ENCODE data around the gene SAP30BP. TPM values are rescaled to one million over a fixed set of nuclear protein-coding genes. Genes with fewer than 3 reads are reported as not detected.

The SAP30BP gene
- total RNA-seq, 1 donor from 2014 or later = 58.6 TPM

DNA sequence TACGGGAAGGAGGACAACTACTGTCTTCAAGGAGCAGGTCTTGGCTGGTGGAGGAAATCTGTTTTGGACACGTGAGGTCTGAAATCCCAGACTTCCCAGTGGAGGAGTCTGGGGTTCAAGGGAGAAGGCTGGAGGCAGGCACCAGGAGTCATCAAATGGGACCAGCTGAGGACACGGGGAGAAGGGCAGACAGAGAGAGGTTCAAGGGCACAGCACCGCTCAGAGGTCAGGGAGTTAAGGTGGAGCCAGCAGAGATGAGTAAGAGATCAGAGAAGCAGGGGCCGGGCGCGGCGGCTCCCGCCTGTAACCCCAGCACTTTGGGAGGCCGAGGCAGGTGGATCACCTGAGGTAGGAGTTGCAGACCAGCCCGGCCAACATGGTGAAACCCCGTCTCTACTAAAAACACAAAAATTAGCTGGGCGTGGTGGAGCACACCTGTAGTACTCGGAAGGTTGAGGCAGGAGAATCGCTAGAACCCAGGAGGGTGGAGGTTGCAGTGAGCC is 44.3 kb upstream of the SAP30BP start:
- Histone ChIP-seq H3K36me3 (ENCODE audit: control insufficient read depth, insufficient read depth, low read length) (no peaks in the 10 kb centered on the region), H3K4me3 (ENCODE audit: low read depth, low read length) (no peak overlapping the region), H3K27me3 (ENCODE audit: control insufficient read depth, insufficient read depth, low read length) (peaks cover 17% of the 10 kb centered on the region)
- no peak for DNase-seq (ENCODE audit: low read depth)
- TF ChIP-seq, protein P1, sequence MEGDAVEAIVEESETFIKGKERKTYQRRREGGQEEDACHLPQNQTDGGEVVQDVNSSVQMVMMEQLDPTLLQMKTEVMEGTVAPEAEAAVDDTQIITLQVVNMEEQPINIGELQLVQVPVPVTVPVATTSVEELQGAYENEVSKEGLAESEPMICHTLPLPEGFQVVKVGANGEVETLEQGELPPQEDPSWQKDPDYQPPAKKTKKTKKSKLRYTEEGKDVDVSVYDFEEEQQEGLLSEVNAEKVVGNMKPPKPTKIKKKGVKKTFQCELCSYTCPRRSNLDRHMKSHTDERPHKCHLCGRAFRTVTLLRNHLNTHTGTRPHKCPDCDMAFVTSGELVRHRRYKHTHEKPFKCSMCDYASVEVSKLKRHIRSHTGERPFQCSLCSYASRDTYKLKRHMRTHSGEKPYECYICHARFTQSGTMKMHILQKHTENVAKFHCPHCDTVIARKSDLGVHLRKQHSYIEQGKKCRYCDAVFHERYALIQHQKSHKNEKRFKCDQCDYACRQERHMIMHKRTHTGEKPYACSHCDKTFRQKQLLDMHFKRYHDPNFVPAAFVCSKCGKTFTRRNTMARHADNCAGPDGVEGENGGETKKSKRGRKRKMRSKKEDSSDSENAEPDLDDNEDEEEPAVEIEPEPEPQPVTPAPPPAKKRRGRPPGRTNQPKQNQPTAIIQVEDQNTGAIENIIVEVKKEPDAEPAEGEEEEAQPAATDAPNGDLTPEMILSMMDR (IDR thresholded peaks at IDR 0.05; ENCODE audit: insufficient read depth, low read length, poor library complexity, severe bottlenecking) = no peak

DNA sequence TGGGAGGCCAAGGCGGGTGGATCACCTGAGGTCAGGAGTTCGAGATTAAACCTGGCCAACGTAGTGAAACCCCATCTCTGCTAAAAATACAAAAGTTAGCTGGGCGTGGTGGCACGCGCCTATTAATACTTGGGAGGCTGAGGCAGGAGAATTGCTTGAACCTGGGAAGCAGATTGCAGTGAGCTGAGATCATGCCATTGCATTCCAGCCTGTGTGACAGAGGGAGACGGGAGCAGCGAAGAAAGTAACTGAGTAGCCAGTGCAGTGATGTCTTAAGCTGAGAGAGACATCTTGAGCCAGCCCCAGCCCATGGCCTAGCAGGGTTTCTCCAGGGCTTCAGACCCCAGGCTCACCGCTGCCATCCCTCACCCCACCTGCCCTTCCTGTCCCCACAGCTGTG is 43.8 kb upstream of the SAP30BP start:
- TF ChIP-seq, protein P1 (IDR thresholded peaks at IDR 0.05; ENCODE audit: insufficient read depth, low read length, poor library complexity, severe bottlenecking) = no peak
- H3K27me3 ChIP-seq (ENCODE audit: control insufficient read depth, insufficient read depth, low read length) = peaks cover 17% of the 10 kb centered on the region
- H3K4me3 ChIP-seq (ENCODE audit: low read depth, low read length) = no peak overlapping the region
- H3K36me3 ChIP-seq (ENCODE audit: control insufficient read depth, insufficient read depth, low read length) = no peaks in the 10 kb centered on the region
- no peak for DNase-seq (ENCODE audit: low read depth)

DNA sequence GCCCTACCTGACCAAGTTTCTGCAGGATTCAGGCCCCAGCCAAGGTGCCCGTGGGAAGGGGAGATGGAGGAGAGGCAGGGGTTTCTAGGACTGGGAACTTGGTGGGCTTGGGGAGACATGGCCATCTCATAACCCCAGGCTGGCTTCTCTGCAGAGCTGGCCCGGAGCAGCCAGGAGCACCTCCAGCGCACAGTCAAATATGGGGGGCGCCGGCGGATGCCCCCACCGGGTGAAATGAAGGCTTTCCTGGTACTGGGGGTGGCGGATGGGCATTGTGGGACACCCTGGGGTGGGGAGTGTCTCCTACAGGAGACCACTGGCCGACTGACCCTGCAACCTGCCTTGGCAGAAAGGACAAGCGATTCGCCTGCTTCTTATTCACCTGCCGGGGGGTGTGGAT is 43.1 kb upstream of the SAP30BP start:
- H3K4me3 ChIP-seq (ENCODE audit: low read depth, low read length) = no peak overlapping the region
- no peaks in the 10 kb centered on the region for H3K36me3 ChIP-seq (ENCODE audit: control insufficient read depth, insufficient read depth, low read length)
- TF ChIP-seq, protein P1 (IDR thresholded peaks at IDR 0.05; ENCODE audit: insufficient read depth, low read length, poor library complexity, severe bottlenecking) = no peak
- H3K27me3 ChIP-seq (ENCODE audit: control insufficient read depth, insufficient read depth, low read length) = peaks cover 17% of the 10 kb centered on the region
- no peak for DNase-seq (ENCODE audit: low read depth)

DNA sequence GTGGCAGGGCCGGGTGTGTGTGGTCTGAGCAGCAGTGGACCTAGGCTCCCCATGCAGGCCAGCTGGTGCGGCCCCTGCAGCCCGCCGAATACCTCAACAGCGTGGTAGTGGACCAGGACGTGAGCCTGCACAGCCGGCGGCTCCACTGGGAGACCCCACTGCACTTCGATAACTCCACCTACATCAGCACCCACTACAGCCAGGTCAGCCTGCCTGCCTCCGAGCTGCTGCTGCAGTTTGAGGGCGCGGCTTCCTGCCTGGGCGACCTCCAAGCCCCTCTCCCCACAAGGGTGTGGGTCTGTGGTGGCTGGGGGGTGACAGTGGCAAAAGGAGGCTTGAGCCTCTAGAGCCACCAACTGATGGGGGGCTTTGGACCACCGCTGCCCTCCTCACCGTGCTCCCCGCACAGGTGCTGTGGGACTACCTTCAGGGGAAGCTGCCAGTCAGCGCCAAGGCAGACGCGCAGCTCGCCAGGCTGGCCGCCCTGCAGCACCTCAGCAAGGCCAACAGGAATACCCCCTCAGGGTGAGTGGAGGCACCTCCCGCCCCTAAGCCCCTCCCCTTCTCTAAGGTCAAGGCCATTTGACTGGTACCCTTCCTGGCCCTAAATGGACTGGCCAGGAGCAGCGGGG is 42.3 kb upstream of the SAP30BP start:
- H3K4me3 ChIP-seq (ENCODE audit: low read depth, low read length) = no peak overlapping the region
- H3K36me3 ChIP-seq (ENCODE audit: control insufficient read depth, insufficient read depth, low read length) = no peaks in the 10 kb centered on the region
- TF ChIP-seq, protein P1 (IDR thresholded peaks at IDR 0.05; ENCODE audit: insufficient read depth, low read length, poor library complexity, severe bottlenecking) = no peak
- peaks cover 12% of the 10 kb centered on the region for H3K27me3 ChIP-seq (ENCODE audit: control insufficient read depth, insufficient read depth, low read length)
- no peak for DNase-seq (ENCODE audit: low read depth)

DNA sequence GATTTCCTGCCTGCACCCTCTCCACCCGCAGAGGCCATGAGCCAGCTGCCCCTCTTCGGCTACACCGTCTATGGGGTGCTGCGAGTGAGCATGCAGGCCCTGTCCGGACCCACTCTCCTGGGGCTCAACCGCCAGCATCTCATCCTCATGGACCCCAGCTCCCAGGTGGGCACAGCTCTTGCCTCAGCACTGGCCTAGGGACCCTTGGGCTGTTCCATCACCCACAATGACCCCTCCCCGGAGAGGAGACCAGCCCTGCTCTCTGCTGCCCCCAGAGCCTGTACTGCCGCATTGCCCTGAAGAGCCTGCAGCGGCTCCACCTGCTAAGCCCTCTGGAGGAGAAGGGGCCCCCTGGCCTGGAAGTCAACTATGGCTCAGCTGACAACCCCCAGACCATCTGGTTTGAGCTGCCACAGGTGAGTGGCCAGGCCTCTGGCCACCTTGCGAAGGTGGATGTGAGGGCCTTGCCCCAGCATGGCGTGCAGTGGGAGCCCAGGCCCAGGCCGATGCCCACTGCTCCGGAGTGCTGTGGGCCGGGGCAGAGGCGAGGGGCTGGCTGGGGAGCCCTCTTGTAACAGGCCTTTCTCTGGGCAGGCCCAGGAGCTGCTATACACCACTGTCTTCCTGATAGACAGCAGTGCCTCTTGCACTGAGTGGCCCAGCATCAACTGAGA is 41.2 kb upstream of the SAP30BP start:
- TF ChIP-seq, protein P1 (IDR thresholded peaks at IDR 0.05; ENCODE audit: insufficient read depth, low read length, poor library complexity, severe bottlenecking) = peak; percentile 85
- no peak for DNase-seq (ENCODE audit: low read depth)
- H3K36me3 ChIP-seq (ENCODE audit: control insufficient read depth, insufficient read depth, low read length) = no peaks in the 10 kb centered on the region
- H3K27me3 ChIP-seq (ENCODE audit: control insufficient read depth, insufficient read depth, low read length) = peaks cover 8% of the 10 kb centered on the region
- no peak overlapping the region for H3K4me3 ChIP-seq (ENCODE audit: low read depth, low read length)

Data from kidney epithelial cell (primary cell).